Calu3 (cell line): ENCODE data around the gene PBRM1. TPM values are rescaled to one million over a fixed set of nuclear protein-coding genes. Genes with fewer than 3 reads are reported as not detected.

Experiments used
- BruUV-seq: library from RNA; stranded (reverse); fragments of 400-500 nt; replicated peaks from 2 replicates; lab custom pipeline; 2021; lab: Mats Ljungman, UMichigan
- CTCF ChIA-PET: fragments of 300-600 bp; sonication (Branson Sonifier 250); formaldehyde crosslinking; loops from one replicate; lab custom pipeline; 2022; ENCODE audit warnings: antibody characterized with exemption; lab: Charles Lee
- DNase-seq: peaks from one replicate; pipeline ENCODE4 v3.0.0; 2022
- H3K27ac Mint-ChIP-seq: one replicate; pipeline ENCODE4 v1.8.0; 2022; ENCODE audit warnings: mixed read lengths; ENCODE audit not compliant: unreplicated experiment
- H3K27me3 Mint-ChIP-seq: one replicate; pipeline ENCODE4 v1.8.0; 2022; ENCODE audit warnings: mixed read lengths; ENCODE audit not compliant: unreplicated experiment
- H3K36me3 Mint-ChIP-seq: one replicate; pipeline ENCODE4 v1.8.0; 2022; ENCODE audit warnings: mild to moderate bottlenecking, moderate library complexity, mixed read lengths; ENCODE audit not compliant: insufficient read depth, unreplicated experiment
- H3K4me1 Mint-ChIP-seq: one replicate; pipeline ENCODE4 v1.8.0; 2022; ENCODE audit warnings: mild to moderate bottlenecking, low read depth, mixed read lengths; ENCODE audit not compliant: unreplicated experiment
- H3K4me3 Mint-ChIP-seq: one replicate; pipeline ENCODE4 v1.8.0; 2022; ENCODE audit warnings: mild to moderate bottlenecking, low read depth, moderate library complexity, mixed read lengths; ENCODE audit not compliant: unreplicated experiment
- H3K9me3 Mint-ChIP-seq: one replicate; pipeline ENCODE4 v1.8.0; 2022; ENCODE audit warnings: low read depth, mixed read lengths; ENCODE audit not compliant: unreplicated experiment
- CTCF ChIP-seq: fragments of 200-600 bp; IDR thresholded peaks from one replicate; pipeline ENCODE4 v1.8.0; 2022; ENCODE audit warnings: antibody characterized with exemption; ENCODE audit not compliant: unreplicated experiment
- intact Hi-C: fragments of 100-400 bp; cut with micrococcal nuclease; formaldehyde crosslinking; loops from one replicate; pipeline ENCODE4 v1.10.0; 2022; ENCODE audit not compliant: unreplicated experiment
- total RNA-seq: library from RNA; stranded (reverse); gene quantifications from 2 replicates; pipeline ENCODE4 v1.2.3, GENCODE V29; 2022

Gene PBRM1
- total RNA-seq, 1 experiment from 2014 or later = 54.9 TPM

GRCh38 chr3:52532517-52532837, 153.2 kb downstream of the PBRM1 start:
- H3K4me3 Mint-ChIP-seq = peak overlapping the region; percentile 82
- BruUV-seq = no TSS peak
- intact Hi-C loops = loop anchor here (10.0 kb wide), 1 partner anchor 152 kb away; the partner anchor contains the start of genes GNL3 and PBRM1
- no peaks in the 10 kb centered on the region for H3K27me3 Mint-ChIP-seq
- DNase-seq = peak; percentile 61
- H3K4me1 Mint-ChIP-seq = peaks cover 3% of the 10 kb centered on the region
- CTCF ChIA-PET = interaction anchor here (0.6 kb wide), 1 partner anchor 64 kb away, joined by 7 read pairs; no protein-coding TSS in a partner anchor
- H3K27ac Mint-ChIP-seq = peak overlapping the region; percentile 74
- peaks cover 57% of the 10 kb centered on the region for H3K36me3 Mint-ChIP-seq
- TF ChIP-seq CTCF = no peak
- H3K9me3 Mint-ChIP-seq = no peaks in the 10 kb centered on the region

- H3K27ac Mint-ChIP-seq = peak overlapping the region; percentile 74
- intact Hi-C loops = loop anchor here (10.0 kb wide), 1 partner anchor 153 kb away; the partner anchor contains the start of genes GNL3 and PBRM1
- TSS peak; percentile 69 for BruUV-seq
- peak overlapping the region; percentile 82 for H3K4me3 Mint-ChIP-seq
- H3K36me3 Mint-ChIP-seq = peaks cover 54% of the 10 kb centered on the region
- H3K27me3 Mint-ChIP-seq = no peaks in the 10 kb centered on the region
- no peak for TF ChIP-seq CTCF
- H3K9me3 Mint-ChIP-seq = no peaks in the 10 kb centered on the region
- CTCF ChIA-PET = interaction anchor here (0.6 kb wide), 1 partner anchor 63 kb away, joined by 7 read pairs; no protein-coding TSS in a partner anchor
- H3K4me1 Mint-ChIP-seq = no peaks in the 10 kb centered on the region
- no peak for DNase-seq
These were observed 153.7 kb downstream of the PBRM1 start for GRCh38 chr3:52531860-52532516.

GRCh38 chr3:52530918-52531826, 154.5 kb downstream of the PBRM1 start:
- no peaks in the 10 kb centered on the region for H3K9me3 Mint-ChIP-seq
- intact Hi-C loops = loop anchor here (10.0 kb wide), 1 partner anchor 154 kb away; the partner anchor contains the start of genes GNL3 and PBRM1
- CTCF ChIA-PET = no interaction called here
- TF ChIP-seq CTCF = no peak
- H3K36me3 Mint-ChIP-seq = peaks cover 52% of the 10 kb centered on the region
- no TSS peak for BruUV-seq
- no peaks in the 10 kb centered on the region for H3K4me1 Mint-ChIP-seq
- no peak overlapping the region for H3K4me3 Mint-ChIP-seq
- no peak for DNase-seq
- no peak overlapping the region for H3K27ac Mint-ChIP-seq
- no peaks in the 10 kb centered on the region for H3K27me3 Mint-ChIP-seq
